Stomach (tissue), 4 donors: Measurements from ENCODE around the gene TTYH3.

Experiments used
- CTCF ChIP-seq, 7 experiments: fragments of 450-650 bp in 4 of 7; fragments of 200-600 bp in 3 of 7; sonication (generic) in 3 of 7; IDR thresholded peaks; one replicate each; pipeline ENCODE4 v1.5.1; 2016 to 2019; ENCODE audit warnings: antibody characterized with exemption in 7 of 7, control low read depth in 2 of 7, mild to moderate bottlenecking in 1 of 7
- POLR2A ChIP-seq, 4 donors: fragments of 450-650 bp; IDR thresholded peaks; one replicate each; pipeline ENCODE4 v1.6.1; 2016; ENCODE audit warnings: antibody characterized with exemption in 4 of 4, control low read depth in 2 of 4, mild to moderate bottlenecking in 1 of 4, moderate library complexity in 1 of 4
- POLR2AphosphoS5 ChIP-seq, 3 donors: sonication (generic); formaldehyde crosslinking; IDR thresholded peaks; one replicate each; pipeline ENCODE4 v1.6.1; 2016; ENCODE audit warnings: antibody characterized with exemption in 3 of 3

GRCh38 chr7:2667843-2668242 is 36.1 kb downstream of the TTYH3 start:
- TF ChIP-seq POLR2A (IDR thresholded peaks at IDR 0.05) (no peak), CTCF (IDR thresholded peaks at IDR 0.05) (no peak), POLR2AphosphoS5 (IDR thresholded peaks at IDR 0.05) (no peak)
